Urothelium cell line (cell line): Measurements from ENCODE around the gene NPC1.
A peak's percentile ranks its signal among the peaks of the same experiment; 100 is the strongest.
"Not testable (repeated sequence)": the region's sequence is repeated elsewhere in the genome, so short reads cannot be mapped to it uniquely, and the experiment has no call there.

Source experiments
- DNase-seq: peaks from one replicate; pipeline ENCODE4 v3.0.0; 2011; ENCODE audit warnings: low spot score, mixed read lengths
- FAIRE-seq: peaks from 2 replicates; lab custom pipeline; 2011; peaks lifted over from hg19 to GRCh38; lab: Jason Lieb, UNC

The NPC1 gene

GRCh38 chr18:23586249-23587196 is at the start of gene NPC1:
Gene NPC1 (minus strand): TSS chr18:23586506. CDS start chr18:23586343, 163 bp downstream.
- DNase-seq (peak; percentile 77), FAIRE-seq (no peak)

GRCh38 chr18:23636071-23636399 is 49.7 kb upstream of the NPC1 start:
- DNase-seq, result no peak
- no peak for FAIRE-seq

- FAIRE-seq, result no peak
- peak; percentile 6 for DNase-seq
Observed at GRCh38 chr18:23635283-23636070, 49.2 kb upstream of the NPC1 start.

GRCh38 chr18:23634692-23635091 is 48.4 kb upstream of the NPC1 start:
- FAIRE-seq (no peak), DNase-seq (no peak)

- FAIRE-seq (no peak), DNase-seq (no peak)
Observed at GRCh38 chr18:23632615-23633014, 46.3 kb upstream of the NPC1 start.

- no peak for FAIRE-seq
- no peak for DNase-seq
Observed at GRCh38 chr18:23631746-23632145, 45.4 kb upstream of the NPC1 start.

GRCh38 chr18:23631312-23631711 is 45.0 kb upstream of the NPC1 start:
- DNase-seq, result no peak
- FAIRE-seq, result no peak

GRCh38 chr18:23629444-23629946 is 43.2 kb upstream of the NPC1 start:
- FAIRE-seq (no peak), DNase-seq (no peak)

- no peak for DNase-seq
- FAIRE-seq, result no peak
Observed at GRCh38 chr18:23627970-23628369, 41.7 kb upstream of the NPC1 start.

GRCh38 chr18:23627321-23627720 is 41.0 kb upstream of the NPC1 start:
- FAIRE-seq (no peak), DNase-seq (peak; percentile 10)

GRCh38 chr18:23626451-23627279 is 40.4 kb upstream of the NPC1 start:
- DNase-seq (no peak), FAIRE-seq (no peak)

GRCh38 chr18:23623040-23623439 is 36.7 kb upstream of the NPC1 start:
- FAIRE-seq (no peak), DNase-seq (no peak)

GRCh38 chr18:23619388-23619881 is 33.1 kb upstream of the NPC1 start:
- FAIRE-seq (no peak), DNase-seq (no peak)

- DNase-seq (no peak), FAIRE-seq (no peak)
Observed at GRCh38 chr18:23618862-23619387, 32.6 kb upstream of the NPC1 start.

GRCh38 chr18:23617412-23618014 is 31.2 kb upstream of the NPC1 start:
- FAIRE-seq (no peak), DNase-seq (no peak)

- FAIRE-seq, result no peak
- no peak for DNase-seq
Observed at GRCh38 chr18:23616258-23616657, 30.0 kb upstream of the NPC1 start.

- DNase-seq (no peak), FAIRE-seq (no peak)
Observed at GRCh38 chr18:23614891-23615290, 28.6 kb upstream of the NPC1 start.

GRCh38 chr18:23614413-23614812 is 28.1 kb upstream of the NPC1 start:
- FAIRE-seq (no peak), DNase-seq (no peak)

GRCh38 chr18:23613091-23613475 is 26.8 kb upstream of the NPC1 start:
- FAIRE-seq, result not testable (repeated sequence)

More at GRCh38 chr18:23613091-23613475, 26.8 kb upstream of the NPC1 start:
- not testable (repeated sequence) for DNase-seq
